Glomerular endothelial cell (primary cell): Measurements from ENCODE around the gene CBR4. TPM values are rescaled to one million over a fixed set of nuclear protein-coding genes. Genes with fewer than 3 reads are reported as not detected.
"Not testable (repeated sequence)": the region's sequence is repeated elsewhere in the genome, so short reads cannot be mapped to it uniquely, and the experiment has no call there.

Experiments used
- DNase-seq: peaks from one replicate; pipeline ENCODE4 v3.0.0-alpha.2; 2011; ENCODE audit warnings: low read depth, low spot score; ENCODE audit errors: extremely low read depth
- total RNA-seq: library from RNA; depleted of rRNA; stranded (reverse); fragments of >200 nt; gene quantifications from 2 replicates; pipeline ENCODE4 v1.2.3, GENCODE V29; 2015

The CBR4 gene
- total RNA-seq, 1 donor from 2014 or later, result 16.7 TPM

GRCh38 chr4:169035871-169036620, 26.0 kb upstream of the CBR4 start:
- DNase-seq, result not testable (repeated sequence)

GRCh38 chr4:169033660-169034059, 23.6 kb upstream of the CBR4 start:
- no peak for DNase-seq

DNA sequence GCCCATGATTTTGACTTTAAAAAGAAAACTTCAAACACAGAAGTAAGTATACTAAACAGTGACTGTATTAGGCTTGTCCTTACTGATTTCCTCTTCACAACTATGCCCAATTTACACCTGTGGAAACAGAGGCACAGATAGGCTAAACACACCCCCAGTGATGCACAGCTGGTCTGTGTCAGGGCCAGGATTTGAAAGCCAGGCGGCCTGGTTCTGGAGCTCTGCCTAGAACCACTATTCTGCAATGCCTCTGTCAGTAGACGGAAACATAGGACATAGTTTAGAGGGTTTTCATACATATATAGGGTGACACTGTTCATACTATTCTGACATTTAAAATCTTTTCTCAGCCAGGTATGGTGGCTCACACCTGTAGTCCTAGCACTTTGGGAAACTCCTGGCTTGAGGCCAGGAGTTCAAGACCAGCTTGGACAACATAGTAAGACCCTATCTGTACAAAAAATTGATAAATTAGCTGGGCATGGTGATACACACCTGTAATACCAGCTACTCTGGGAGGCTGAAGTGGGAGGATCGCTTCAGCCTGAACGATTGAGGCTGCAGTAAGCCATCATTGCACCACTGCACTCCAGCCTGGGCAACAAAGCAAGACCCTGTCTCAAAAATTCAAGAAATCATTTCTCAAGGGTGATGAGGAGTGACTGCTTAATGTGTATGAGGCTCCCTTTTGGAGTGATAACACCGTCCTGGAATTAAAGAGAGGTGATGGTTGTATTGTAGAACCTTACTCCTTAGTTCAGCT, 23.0 kb upstream of the CBR4 start:
- DNase-seq, result no peak

DNA sequence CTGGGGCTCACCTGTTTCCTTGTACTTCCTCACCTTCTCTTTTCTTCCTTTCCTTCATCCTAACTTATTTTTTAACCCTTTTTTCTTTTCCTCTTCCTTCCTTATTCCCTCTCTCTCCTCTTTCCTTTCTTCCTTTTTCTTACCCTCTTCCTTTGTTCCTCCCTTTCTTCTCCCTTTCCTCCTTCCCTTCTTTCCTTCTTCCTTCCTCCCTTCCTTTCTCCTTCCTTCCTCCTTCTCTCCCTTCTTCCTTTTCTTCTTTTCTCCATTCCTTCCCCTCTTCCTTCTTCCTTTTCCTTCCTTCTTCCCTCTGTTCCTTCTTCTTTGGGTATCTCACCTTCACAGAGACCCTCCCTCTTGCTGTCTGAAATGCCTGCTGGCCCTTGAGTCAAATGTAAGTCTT, 22.1 kb upstream of the CBR4 start:
- DNase-seq, result no peak

GRCh38 chr4:169031392-169031791, 21.3 kb upstream of the CBR4 start:
- DNase-seq, result no peak

DNA sequence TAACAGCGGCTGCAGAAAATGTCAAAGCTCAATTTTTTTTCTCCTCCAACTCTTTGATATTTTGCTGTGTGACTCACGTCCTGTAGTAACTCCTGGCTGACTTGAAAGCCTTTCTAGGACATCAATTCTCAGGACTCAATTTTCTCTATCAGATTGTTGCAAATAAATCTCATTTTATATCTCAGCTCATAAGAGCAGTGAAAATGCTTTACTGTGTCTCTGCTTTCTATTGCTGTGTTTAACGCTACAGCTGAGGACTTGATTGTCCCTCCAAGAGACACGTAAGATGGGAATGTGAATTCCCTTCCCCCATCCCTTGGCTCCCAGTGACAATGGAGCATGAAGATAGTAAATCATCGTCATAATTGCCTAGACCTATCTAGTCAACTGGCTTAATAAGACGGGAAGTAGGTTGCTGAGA, 20.5 kb upstream of the CBR4 start:
- DNase-seq, result no peak

- DNase-seq, result no peak
These were observed 19.9 kb upstream of the CBR4 start for GRCh38 chr4:169029947-169030346.

DNA sequence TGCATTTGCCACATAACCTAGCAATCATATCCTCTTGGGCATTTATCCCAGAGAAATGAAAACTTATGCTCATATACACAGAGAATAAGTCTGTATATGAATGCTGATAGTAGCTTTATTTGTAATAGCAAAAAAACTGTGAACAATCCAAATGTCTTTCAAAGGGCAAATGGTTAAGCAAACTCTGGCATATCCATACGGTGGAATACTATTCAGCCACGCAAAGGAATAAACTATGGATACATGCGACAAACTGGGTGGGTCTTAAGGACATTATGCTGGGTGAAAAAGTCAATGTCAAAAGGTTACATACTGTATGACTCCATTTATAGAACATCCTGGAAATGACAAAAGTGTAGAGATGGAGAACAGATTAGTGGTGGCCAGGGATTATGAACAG, 17.6 kb upstream of the CBR4 start:
- no peak for DNase-seq

- no peak for DNase-seq
These were observed 15.1 kb upstream of the CBR4 start for GRCh38 chr4:169025184-169025583.

DNA sequence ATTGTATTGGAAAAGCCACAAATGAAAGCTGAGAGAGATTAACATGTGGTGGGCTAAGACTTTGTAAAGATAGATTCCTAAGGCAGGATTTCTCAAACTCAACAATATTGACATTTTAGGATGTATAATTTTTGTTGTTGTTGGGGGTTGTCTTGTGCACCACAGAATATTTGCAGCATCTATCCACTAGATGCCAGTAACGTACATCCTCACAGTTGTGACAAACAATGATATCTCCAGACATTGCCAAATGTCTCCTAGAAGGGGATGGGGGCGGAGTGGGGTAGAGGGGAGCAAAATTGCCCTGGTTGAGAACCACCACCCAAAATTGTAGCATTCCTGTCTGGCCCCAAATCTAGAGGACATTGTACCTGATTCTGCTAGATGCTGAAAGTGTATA, 14.7 kb upstream of the CBR4 start:
- DNase-seq, result no peak

DNA sequence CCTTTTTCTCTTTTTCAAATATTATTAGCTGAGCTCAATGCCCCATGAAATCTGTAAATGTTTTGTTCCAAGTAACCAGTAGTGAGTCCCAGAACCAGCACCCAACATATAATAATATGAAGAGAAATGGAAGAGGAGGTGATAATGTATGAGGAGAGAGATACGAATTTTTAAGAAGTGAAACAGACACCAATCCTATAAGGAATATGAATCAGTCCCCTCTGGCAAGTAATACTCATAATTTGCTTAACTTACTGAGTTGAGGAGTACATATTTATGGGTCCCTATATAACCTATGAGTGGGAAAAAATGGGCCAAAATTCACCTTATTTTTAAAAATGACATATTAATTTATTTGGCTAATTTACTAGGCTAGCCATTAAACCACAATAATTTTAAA, 8.4 kb upstream of the CBR4 start:
- DNase-seq, result no peak

DNA sequence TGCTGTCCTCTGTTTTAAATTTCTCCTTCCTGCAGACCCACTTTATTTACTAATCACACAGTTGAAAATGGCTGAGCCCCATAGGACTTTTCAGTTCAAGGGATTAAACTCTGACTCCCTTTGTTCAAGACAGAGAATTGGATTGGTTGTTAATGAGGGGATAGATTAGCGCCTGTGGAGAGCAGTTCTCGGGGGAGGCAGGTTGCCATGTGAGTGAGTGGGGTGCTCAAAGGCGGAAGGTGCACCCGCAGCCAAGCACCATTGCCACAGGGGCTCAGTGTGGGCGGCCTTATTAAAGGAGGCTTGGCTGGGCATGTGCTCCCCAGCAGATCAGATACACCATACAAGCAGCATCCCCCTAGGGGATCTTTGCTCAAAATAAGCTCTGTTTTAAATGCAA, 7.9 kb upstream of the CBR4 start:
- no peak for DNase-seq

- no peak for DNase-seq
These were observed 5.2 kb upstream of the CBR4 start for GRCh38 chr4:169015186-169015623.

DNA sequence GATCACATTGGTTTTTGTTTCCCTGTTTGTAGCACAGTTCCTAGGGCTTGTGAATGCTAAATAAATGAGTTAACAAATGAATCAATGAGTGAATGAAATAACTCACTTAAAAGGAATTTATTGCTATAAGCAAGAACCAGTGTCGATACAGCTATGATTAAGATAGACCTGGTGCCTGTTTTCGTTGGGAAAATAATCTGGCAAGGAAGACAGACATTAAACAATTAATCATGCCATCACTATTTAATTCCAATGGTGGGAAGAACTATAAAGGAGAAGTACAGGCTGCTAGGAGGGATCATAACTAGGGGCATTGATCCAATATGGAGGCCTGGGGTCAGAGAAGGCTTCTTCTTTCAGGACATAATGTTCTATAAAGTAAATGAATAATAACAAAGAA, 4.5 kb upstream of the CBR4 start:
- DNase-seq, result no peak

DNA sequence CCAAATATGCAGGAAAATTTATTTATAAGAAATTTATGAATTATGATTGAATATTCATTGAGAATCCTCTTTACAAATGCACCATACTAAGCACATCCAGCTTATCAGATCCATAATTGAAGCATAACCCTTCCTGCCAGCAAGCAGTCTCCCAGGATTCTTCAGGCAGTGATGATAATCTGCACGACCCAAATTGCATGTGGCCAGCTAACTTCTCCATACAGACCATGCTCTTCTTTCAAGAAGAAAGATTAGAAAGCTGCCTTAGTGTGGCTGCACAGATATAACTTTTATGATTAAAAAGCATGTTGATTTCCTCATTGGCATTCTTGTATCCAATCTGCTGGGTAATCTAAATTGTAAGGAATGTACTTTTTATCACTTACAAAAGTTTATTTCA, 3.3 kb upstream of the CBR4 start:
- DNase-seq, result no peak

- DNase-seq, result no peak
These were observed 2.0 kb upstream of the CBR4 start for GRCh38 chr4:169012049-169012448.

- DNase-seq, result no peak
These were observed 550 bp downstream of the CBR4 start for GRCh38 chr4:169009286-169010124.

DNA sequence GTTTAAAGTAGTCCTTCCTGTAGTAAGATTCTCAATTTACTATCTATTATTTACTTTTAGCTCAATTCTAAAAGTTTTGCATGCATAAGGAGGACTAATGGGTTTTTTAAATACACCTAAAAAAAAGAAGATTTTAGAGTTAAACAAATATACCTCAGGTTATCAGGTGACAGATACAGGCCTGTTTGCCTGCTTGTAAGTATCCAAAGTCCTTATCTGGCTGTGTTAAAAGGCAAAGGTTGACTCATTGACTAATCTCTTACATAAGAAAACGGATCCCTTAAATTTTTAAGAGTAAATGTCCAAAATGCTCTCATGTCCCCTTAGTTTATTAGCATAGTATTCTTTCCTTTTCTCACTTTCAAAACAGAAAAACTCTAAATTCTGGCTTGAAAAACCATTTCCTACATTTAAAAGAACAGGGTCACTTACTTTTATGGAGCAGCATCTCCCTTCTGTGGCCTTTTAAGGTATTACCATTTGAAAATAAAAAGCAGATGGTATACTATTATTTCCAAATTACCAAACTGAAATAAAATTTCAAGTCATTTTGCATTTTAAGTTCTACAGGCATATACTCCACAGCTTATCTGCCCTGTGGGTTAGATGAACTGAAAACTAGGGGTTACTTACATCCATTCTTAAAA, 4.5 kb downstream of the CBR4 start:
- DNase-seq, result no peak

DNA sequence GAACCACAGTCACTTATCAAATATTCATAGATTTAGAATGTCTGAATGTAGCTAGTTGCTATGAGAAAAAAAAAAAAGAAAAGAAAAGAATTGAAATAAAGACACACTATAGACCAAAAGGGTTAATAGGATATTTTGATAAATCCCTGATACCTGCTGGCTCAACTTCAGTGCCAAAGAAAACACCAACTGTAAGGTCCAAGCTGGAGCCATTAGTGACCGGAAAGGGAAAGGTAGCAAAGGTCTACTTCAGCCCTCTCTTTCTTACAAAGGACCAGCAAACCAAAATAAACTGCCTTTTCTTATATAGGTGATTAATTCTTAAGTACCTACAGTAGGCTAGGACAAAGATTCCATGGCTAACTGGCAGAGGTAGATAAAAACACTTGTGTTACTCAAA, 9.7 kb downstream of the CBR4 start:
- DNase-seq, result no peak

GRCh38 chr4:168999809-169000208, 10.2 kb downstream of the CBR4 start:
- DNase-seq, result no peak

DNA sequence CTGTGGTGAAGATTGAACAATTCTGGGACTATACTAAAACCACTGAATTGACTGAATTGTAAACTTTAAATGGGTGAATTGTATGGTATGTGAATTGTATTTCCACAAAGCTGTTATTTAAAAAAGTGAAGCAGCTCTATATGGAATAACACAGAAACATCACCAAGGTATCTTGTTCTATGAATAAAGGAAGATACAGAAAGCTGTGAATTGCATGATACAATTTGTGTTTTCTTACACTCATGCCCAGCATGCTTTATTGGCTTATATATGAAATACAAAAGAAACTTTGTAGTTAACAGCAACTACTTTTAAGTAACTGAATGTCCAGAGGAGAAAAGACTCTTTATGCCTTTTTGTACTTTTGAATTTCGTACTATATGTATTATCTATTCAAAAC, 11.5 kb downstream of the CBR4 start:
- no peak for DNase-seq
